Motor neuron (in vitro differentiated cells): ENCODE results near the gene SPCS1. TPM values are rescaled to one million over a fixed set of nuclear protein-coding genes. Genes with fewer than 3 reads are reported as not detected.

ENCODE experiments used
- ATAC-seq, 8 experiments: fragments of 200-7000 bp; cut with Tn5 transposase; replicated peaks in 6 of 8; 2 replicates each; pipeline ENCODE4 v1.8.0; 2021; ENCODE audit warnings: mild to moderate bottlenecking in 8 of 8, moderate library complexity in 8 of 8
- H3K27ac ChIP-seq, 2 donors: fragments of 250-450 bp; sonication (Bioruptor Pico); 2 replicates each; pipeline ENCODE4 v1.9.0; 2021; ENCODE audit warnings: antibody characterized with exemption in 2 of 2, mild to moderate bottlenecking in 2 of 2, moderate library complexity in 1 of 2
- H3K4me1 ChIP-seq, 2 donors: fragments of 250-450 bp; sonication (Bioruptor Pico); replicated peaks in 1 of 2; 2 replicates each; pipeline ENCODE4 v1.6.1; 2021; ENCODE audit warnings: antibody characterized with exemption in 2 of 2, mild to moderate bottlenecking in 2 of 2, moderate library complexity in 1 of 2
- H3K4me3 ChIP-seq, 5 donors: fragments of 250-450 bp; sonication (Bioruptor Pico); 2 replicates each; pipeline ENCODE4 v1.9.0; 2021; ENCODE audit warnings: antibody characterized with exemption in 5 of 5, mild to moderate bottlenecking in 5 of 5, moderate library complexity in 4 of 5
- WGBS, 10 experiments: fragments of 450-650 bp; shearing (Covaris generic); methylation state at CpG; one replicate each; pipeline ENCODE4 v1.0.0; 2022; 5-methylcytosine and 5-hydroxymethylcytosine counted together
- in situ Hi-C, 9 experiments: fragments of 400-800 bp; cut with MboI; loops; one replicate each; pipeline ENCODE4 v1.15.0; 2021; ENCODE audit warnings: low sequenced_read_pairs in 9 of 9, low pct_unique_long_range_greater_than_20kb in 2 of 9; ENCODE audit not compliant: unreplicated experiment in 9 of 9
- total RNA-seq, 8 experiments: library from RNA; unstranded; fragments of 300-600 nt; gene quantifications; 2 replicates each; pipeline versions ENCODE4 v1.2.3 to v1.2.4, GENCODE V29; 2022

Gene SPCS1
- total RNA-seq, 8 experiments from 2014 or later = 102 to 216 (median 130) TPM

DNA sequence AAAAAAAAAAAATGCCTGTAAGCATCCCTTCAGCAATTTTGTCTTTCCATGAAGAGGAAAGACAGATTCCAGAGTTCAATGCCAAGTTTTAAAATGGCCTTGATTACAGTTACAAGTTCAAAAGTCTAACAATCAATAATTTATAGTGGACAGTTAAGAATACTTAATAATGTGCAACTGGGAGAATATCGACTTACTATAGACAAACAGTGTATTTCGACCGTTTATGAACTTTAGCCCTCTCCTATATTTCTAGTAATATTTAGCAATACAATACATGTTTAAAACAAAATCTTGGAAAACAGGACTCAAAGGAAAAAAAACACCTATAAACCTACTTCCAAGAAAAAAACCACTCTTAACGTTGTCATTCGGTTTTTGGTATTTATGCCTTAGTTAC is 21.7 kb upstream of the SPCS1 start:
- in situ Hi-C loops = no loop called here
- peak overlapping the region in 4 of 5 donors; percentile 56 to 94 (median 83) for H3K4me3 ChIP-seq
- WGBS, 10 experiments = 43 to 87% (median 81%) methylated on average over 2 to 5 of the region's 5 CpGs; no CpG with 5 or more reads in 1 of the 10 experiments
- H3K27ac ChIP-seq = no peak overlapping the region
- peaks cover 12 to 17% of the 10 kb centered on the region in 2 donors for H3K4me1 ChIP-seq
- no peak for ATAC-seq

DNA sequence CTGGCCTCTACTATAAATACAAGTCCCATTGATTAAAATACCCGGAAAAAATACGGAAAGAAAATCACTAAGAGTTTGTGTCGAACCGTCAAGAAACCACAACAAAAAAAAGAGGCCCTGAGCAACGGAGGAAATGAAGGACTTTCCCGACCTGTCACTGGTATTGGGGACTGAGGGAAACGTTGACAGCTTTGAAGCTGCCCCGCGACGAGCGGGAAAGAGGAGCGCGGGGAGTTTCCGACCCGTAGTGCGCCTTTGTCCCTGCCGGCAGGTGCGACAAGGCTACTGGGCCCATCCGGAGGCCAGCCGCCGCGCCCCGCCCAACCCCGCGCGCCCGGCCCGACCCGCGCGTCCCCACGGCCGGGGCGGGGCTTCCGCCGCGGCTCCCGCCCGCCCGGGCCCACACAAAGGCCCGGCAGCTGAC is 20.6 kb upstream of the SPCS1 start:
- Histone ChIP-seq H3K4me3 (peak overlapping the region; percentile 56 to 94 (median 77)), H3K4me1 (peaks cover 12 to 17% of the 10 kb centered on the region in 2 donors), H3K27ac (peak overlapping the region; percentile 99)
- WGBS, 10 experiments = 0 to 3% (median 0%) methylated on average over 3 to 8 of the region's 41 CpGs; no CpG with 5 or more reads in 3 of the 10 experiments
- in situ Hi-C loops = no loop called here
- peak; percentile 77 to 92 (median 88) for ATAC-seq

DNA sequence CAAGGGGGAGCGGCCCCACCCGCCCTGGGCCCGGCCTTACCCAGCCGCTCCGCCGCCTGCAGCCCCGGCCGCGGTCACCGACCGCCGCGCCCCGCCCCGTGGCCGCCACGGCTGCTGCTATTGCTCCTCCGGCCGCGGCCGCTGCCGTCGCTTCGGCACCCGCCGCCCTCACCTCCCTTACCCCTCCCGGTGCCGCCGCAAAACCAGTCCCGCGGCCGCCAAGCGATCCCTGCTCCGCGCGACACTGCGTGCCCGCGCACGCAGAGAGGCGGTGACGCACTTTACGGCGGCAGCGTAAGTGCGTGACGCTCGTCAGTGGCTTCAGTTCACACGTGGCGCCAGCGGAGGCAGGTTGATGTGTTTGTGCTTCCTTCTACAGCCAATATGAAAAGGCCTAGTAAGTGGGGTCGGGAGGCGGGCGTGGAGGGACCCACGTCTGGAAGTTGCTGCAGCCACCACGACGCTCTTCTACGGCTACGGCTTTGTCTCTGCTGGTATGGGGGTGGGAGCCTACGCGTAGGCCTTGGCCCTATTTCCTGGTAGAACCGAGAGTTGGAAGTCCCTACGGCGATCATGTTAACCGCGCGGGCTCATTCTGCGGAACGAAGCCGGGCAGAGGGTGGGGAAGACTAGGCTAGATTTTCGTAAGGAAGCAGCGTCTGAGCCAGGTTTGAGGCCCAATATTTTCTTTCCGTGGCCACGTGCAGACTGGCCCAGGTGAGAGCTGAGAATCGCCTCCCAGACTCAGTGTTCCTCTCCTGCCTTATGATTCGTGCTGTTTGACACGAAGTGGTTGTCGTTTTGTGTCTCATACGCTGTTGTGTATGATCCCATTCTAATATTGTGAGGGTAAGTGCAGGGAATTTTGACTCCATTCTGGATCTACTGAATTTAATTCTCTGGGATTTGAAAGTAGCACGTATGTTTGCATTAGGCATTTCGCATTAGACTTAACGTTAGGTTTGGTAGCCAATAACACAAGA is 19.9 kb upstream of the SPCS1 start, which contains the start of the genes GNL3 and PBRM1:
GNL3 (plus strand) TSS at position 324 of the 983 bp plus-strand sequence; CDS start at position 385, 61 bp downstream.
PBRM1 (minus strand) TSS at position 205 of the 983 bp plus-strand sequence.
- peak within 1 kb of the TSS; percentile 56 to 94 (median 77) for H3K4me3 ChIP-seq
- 0 to 1% (median 0%) methylated on average over 1 to 13 of the region's 82 CpGs; no CpG with 5 or more reads in 1 of the 10 experiments for WGBS, 10 experiments
- H3K27ac ChIP-seq = peak within 1 kb of the TSS; percentile 99
- peaks cover 12 to 17% of the 10 kb centered on the region in 2 donors for H3K4me1 ChIP-seq
- in situ Hi-C loops = no loop called here
- peak; percentile 74 to 92 (median 87) for ATAC-seq

DNA sequence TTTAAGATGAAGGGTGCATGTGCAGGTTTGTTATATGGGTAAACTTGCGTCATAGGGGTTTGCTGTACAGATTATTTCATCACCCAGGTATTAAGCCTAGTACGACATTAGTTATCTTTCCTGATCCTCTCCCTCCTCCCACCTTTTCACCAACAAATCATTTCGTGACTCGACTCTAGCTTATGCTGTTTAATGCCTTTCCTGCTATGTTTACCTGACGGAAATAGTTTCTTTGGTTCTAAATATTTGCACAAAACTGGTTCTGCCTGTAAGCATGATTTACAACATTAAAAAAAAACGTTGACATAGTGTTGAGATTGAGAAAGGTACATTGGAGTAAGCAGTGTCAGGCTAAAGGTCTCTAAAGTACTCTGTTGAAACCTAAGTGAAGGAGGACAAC is 17.6 kb upstream of the SPCS1 start:
- WGBS, 10 experiments = 70 to 100% (median 92%) methylated on average over 2 to 6 of the region's 6 CpGs

GRCh38 chr3:52689151-52689550 is 16.8 kb upstream of the SPCS1 start:
- no peak for ATAC-seq

More for the DNA sequence above, 17.6 kb upstream of the SPCS1 start:
- Histone ChIP-seq H3K4me1 (peaks cover 7 to 12% of the 10 kb centered on the region in 2 donors), H3K27ac (no peak overlapping the region), H3K4me3 (no peak overlapping the region)
- in situ Hi-C loops = no loop called here
- ATAC-seq = no peak

DNA sequence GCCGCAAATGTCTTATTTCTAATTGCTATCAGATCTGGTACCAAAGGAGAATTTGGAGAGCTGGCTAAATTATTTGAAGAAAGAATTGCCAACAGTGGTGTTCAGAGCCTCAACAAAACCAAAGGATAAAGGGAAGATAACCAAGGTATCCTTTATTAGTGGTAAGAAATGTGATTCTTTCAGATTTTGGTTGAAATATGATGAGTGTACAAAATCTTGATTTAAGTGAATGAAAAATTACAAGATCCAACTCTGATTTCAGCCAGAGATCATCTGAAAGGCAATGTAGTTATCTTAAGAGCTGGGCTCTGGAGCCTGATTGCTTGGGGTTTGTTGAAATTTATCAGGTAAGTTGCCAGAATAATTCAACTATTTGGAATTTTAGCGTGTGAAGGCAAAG is 15.3 kb upstream of the SPCS1 start:
- ATAC-seq = no peak
- Histone ChIP-seq H3K4me1 (peaks cover 5 to 7% of the 10 kb centered on the region in 2 donors), H3K27ac (no peak overlapping the region), H3K4me3 (no peak overlapping the region)
- WGBS, 10 experiments = 80 to 100% (median 92%) methylated on average over 1 to 2 of the region's 2 CpGs; no CpG with 5 or more reads in 4 of the 10 experiments
- in situ Hi-C loops = no loop called here

More at GRCh38 chr3:52689151-52689550, 16.8 kb upstream of the SPCS1 start:
- 0 to 100% (median 91%) methylated on average over 1 to 3 of the region's 3 CpGs; no CpG with 5 or more reads in 2 of the 10 experiments for WGBS, 10 experiments
- Histone ChIP-seq H3K4me3 (no peak overlapping the region), H3K27ac (no peak overlapping the region), H3K4me1 (peaks cover 7 to 10% of the 10 kb centered on the region in 2 donors)
- in situ Hi-C loops = no loop called here

DNA sequence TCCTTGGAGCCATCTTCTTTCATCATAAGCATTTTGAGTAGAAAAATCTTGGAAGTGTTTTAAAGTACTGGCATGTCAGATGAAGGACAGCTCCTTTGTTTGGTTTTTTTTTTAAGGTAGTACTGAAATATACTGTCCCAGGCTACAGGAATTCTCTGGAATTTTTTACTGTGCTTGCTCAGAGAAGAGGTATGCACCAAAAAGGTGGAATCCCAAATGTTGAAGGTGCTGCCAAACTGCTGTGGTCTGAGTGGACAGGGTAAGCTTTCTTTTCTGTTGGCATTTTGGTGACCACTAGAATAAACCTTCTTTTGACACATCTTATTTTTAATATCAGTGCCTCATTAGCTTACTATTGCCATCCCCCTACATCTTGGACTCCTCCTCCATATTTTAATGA is 12.8 kb upstream of the SPCS1 start:
- Histone ChIP-seq H3K27ac (no peak overlapping the region), H3K4me3 (no peak overlapping the region), H3K4me1 (no peaks in the 10 kb centered on the region)
- ATAC-seq = no peak
- in situ Hi-C loops = no loop called here

- H3K27ac ChIP-seq = no peak overlapping the region
- in situ Hi-C loops = no loop called here
- no peak for ATAC-seq
Measured at GRCh38 chr3:52694528-52695189, 11.2 kb upstream of the SPCS1 start.

DNA sequence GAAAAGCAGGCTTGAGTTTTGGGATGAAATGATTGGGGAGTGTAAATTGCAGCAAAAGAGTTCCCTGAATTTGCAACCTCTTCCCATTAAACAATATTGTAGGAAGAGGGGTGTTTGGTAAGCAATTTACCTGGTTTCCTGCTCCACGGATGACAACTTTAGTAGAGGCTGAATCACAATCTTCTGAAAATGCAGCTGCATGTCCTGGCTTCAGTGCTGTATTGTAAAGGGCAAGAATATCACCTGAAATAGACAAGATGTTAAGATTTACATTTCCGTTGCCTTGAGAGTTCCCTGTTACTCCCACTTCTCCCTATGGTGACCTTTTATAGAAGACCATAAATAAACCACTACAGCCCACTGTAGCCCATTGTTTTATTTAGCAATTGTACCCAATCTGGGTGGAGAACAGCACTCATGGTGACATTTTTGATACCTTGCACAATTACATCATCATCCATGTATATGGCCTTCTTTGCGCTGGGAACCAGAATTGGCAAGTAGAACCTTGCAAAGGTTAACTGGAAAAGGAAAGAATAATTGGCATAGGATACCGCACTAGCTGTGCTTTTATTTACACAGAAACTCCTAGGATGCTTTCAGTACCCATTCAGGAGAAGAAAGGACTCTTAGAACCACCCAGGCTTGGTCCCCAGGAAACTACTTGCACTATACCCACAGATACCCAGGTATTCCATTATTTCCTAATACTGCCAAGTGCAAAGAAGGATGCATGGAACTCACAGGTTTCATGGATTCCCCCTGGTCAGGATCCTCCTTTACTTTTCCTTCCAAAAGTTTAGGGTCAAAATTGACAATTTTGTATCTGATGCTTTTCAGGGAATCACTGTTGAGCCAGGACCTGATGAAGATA is 9.9 kb upstream of the SPCS1 start:
- 64 to 100% (median 99%) methylated on average over 1 to 4 of the region's 4 CpGs; no CpG with 5 or more reads in 2 of the 10 experiments for WGBS, 10 experiments
- Histone ChIP-seq H3K27ac (no peak overlapping the region), H3K4me3 (no peak overlapping the region), H3K4me1 (no peaks in the 10 kb centered on the region)
- no peak for ATAC-seq
- in situ Hi-C loops = no loop called here

More at GRCh38 chr3:52694528-52695189, 11.2 kb upstream of the SPCS1 start:
- WGBS, 10 experiments = 47 to 100% (median 88%) methylated on average over 2 to 7 of the region's 7 CpGs
- H3K4me1 ChIP-seq = no peaks in the 10 kb centered on the region
- no peak overlapping the region for H3K4me3 ChIP-seq

DNA sequence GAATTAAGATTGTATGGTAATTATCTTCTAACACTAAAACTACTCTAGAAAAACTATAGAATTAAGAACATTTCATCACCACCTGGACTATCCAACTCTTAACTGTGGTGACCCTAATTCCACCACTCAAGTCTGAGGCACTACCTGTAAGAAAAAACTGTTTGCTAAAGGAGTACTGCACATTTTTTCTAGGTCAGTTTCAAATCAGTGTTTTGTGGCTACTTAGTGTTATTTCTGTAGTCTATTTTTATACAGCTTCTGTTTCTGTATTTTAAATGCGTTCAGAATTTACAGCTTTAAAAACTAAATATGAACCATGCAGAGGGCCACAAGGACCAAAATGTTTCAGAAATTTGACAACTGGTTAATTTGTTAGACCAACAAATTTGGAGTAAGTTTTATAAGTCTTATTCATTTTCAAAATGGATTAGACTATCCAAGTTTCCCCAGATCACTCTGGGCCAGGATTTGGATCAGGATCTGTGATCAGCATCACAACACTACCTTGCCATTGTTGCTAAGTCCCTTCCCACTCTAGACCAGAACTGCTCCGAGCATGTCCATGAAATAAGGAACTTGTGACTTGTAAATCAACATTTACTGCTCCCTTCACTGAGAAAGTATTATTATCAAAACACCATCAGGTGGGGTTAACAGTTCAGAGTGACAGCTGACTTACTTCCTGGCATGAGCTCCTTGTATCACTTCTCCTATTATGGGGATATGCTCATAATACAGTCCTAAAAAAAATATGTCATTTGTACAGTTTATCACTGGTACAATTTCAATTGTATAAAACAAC is 8.9 kb upstream of the SPCS1 start:
- Histone ChIP-seq H3K4me3 (no peak overlapping the region), H3K4me1 (no peaks in the 10 kb centered on the region), H3K27ac (no peak overlapping the region)
- peak in 1 of 8 experiments; percentile 38 for ATAC-seq
- 29 to 100% (median 89%) methylated on average over 1 to 2 of the region's 2 CpGs for WGBS, 10 experiments
- in situ Hi-C loops = no loop called here

DNA sequence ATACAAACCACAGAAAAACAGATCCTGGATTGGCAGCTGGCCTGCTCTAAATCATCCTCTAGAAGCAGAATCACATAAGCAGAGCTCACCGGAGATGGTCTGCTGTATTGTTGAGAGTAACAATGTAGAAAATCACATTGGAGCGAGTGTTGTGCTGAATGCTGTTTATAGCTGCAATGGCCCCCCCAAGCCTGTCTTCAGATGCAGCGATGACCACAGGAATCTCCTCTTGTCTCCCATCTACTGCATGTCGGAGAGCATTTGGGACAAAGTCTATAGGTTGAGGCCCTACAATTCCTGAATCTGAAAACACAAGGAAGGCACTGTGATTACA is 8.3 kb upstream of the SPCS1 start:
- H3K27ac ChIP-seq = no peak overlapping the region
- no peak for ATAC-seq

DNA sequence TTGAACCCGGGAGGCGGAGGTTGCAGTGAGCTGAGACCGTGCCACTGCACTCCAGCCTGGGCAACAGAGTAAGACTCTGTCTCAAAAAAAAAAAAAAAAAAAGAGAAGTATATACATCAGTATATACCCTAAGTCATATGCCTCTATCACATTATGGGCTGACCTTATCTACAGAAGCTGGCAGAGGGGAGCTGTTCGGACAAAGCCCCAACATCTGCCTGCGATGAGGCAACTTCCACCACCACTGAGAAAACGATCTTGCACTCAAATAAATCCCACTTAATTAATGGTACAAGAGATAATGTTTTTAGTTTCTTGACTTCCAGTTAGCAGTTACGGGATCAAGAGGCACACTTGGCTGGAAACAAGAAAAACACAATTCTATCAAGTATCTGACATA is 2.6 kb upstream of the SPCS1 start:
- 50 to 100% (median 92%) methylated on average over 1 to 5 of the region's 7 CpGs; no CpG with 5 or more reads in 3 of the 10 experiments for WGBS, 10 experiments
- Histone ChIP-seq H3K27ac (no peak overlapping the region), H3K4me3 (no peak overlapping the region), H3K4me1 (peaks cover 16 to 20% of the 10 kb centered on the region in 2 donors)
- ATAC-seq = no peak
- in situ Hi-C loops = no loop called here

More for the DNA sequence above, 8.3 kb upstream of the SPCS1 start:
- Histone ChIP-seq H3K4me1 (no peaks in the 10 kb centered on the region), H3K4me3 (no peak overlapping the region)
- 80 to 100% (median 92%) methylated on average over 1 to 4 of the region's 4 CpGs; no CpG with 5 or more reads in 2 of the 10 experiments for WGBS, 10 experiments
- in situ Hi-C loops = no loop called here
